DMS53 treated with DMSO at 0.1 percent for 48 hours (cell line): ENCODE data around the gene PMVK.
"Not testable (repeated sequence)": the region's sequence is repeated elsewhere in the genome, so short reads cannot be mapped to it uniquely, and the experiment has no call there.

ENCODE experiments used
- DNase-seq: peaks from one replicate; lab custom pipeline; 2025; ENCODE audit not compliant: unreplicated experiment; lab: John Stamatoyannopoulos, UW

Gene PMVK

DNA sequence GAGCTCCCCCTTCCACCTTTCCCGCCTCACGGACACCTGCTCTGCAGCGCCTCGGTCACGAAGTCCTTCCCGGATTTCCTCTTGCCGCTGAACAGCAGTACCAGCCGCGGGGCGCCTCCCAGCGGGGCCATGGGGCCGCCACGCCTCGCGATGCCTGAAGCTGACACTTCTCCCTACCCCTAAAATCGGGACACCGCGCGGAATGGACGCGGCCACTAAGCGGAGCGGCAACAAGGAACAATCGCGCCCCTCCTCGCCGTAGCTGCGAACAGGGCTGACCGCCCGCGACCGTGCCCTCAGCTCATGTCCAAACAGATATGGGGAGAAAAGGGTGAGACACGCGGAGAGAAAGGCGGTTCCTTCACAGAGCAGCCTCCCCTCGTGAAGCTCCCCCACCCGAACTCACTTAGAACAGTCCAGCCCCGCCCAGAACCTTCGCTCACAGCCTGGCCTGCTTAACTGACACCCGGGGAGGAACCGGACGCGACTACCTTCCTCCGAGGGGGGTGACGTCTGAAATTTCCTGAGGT lies at the start of gene PMVK:
Gene PMVK, minus strand, starts transcription at position 165 of the 530 bp plus-strand sequence. Its CDS starts 34 bp downstream, at position 131.
- peak; percentile 93 for DNase-seq

DNA sequence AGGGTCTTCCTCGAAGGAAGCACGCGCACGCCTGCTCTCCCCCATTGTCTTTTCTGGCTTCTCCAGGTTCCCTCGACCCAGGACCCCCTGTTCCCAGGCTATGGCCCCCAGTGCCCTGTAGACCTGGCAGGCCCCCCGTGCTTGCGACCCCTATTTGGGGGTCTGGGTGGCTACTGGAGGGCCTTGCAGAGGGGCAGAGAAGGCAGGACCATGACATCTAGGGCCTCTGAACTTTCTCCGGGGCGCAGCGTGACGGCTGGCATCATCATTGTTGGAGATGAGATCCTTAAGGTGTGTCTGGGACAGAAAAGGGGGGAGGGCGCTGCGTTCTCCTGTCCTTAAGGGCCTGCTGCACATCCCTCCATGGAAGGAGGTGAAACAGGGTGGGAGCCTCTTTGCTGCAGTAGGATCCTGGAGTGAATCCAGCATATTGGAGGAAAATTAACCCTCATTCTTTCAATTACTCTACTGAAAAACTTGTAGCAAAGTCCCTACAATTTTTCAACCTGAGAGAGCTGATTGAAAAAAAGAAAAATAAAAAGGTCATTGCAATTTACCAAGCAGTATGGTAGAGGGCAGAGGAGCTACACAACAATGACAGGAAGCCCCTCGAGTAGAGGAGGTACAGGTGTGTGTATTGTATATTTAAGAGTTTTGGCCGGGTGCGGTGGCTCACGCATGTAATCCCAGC lies 47.4 kb upstream of the PMVK start:
- no peak for DNase-seq

DNA sequence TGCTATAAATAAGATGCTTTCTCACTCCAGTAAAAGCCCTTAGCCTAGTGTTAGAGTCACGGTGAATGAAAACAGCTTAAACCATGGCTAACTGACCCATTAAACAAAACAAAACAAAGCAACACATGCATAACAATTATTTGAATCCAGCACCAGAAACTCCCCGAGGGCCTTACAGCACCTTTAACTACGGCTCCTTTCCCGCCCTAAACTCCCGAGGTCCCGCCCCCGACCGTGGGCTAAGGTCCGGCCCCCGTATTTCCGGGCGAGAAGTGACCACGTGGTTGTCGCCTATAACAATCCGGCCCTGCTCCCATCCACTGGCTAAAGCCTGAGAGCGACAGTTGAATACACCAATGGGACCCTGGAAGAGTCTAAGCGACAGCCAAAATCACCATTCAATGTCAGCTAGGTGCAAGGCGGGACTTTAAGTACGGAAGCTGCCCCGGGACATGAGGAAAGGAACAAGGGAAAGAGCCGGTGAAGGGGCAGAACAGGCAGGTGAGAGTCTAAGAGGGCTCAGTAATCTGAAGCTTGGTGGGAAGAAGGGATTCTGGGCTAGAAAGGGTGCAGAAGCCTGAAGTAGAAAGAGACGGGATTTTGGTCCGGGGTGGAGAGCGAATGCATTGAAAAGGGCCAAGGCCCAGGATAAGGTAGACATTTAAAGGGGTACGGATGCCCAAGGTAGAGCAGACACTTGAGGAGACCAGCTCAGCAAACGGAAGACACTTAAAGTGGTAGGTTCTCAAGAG lies 46.6 kb upstream of the PMVK start, which contains the start of gene FLAD1:
Gene FLAD1, plus strand, starts transcription at position 448 of the 752 bp plus-strand sequence. CDS start 351 bp downstream, outside the sequence.
- DNase-seq, result peak; percentile 99

DNA sequence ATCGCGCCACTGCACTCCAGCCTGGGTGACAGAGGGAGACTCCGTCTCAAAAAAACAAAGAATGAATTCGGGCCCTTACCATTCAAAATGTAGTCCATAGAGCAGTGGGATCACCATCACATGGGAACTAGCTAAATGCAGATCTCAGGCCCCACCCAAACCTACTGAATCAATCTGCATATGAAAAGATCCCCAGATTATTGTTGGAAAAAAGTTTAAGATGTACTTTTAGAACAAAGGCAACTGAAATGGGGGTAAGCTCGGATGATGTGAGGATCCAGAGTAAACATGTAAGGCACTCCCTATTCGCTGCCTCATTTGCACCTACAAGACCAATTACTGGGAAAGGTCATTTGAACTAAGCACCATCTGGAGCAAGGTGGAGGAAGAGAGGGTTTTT lies 45.8 kb upstream of the PMVK start:
- DNase-seq, result no peak

DNA sequence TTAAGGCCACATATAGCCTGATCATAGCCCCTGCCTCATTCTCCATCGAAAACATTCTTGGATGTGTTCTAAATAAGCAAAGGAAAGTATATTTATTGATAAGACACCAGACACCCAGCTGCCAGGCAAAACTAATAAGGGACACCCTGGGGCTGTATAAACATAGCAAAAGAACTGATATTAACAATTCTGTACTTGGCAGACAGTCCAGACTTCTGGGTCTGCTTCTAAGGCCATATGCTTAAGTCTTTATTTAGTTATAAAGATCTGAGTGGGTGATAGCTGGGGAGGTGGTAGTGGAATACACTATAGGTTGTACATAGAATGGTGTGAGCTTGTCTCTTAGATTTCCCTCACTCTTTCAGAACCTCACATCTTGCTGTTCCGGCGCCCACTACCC lies 41.8 kb upstream of the PMVK start:
- no peak for DNase-seq

DNA sequence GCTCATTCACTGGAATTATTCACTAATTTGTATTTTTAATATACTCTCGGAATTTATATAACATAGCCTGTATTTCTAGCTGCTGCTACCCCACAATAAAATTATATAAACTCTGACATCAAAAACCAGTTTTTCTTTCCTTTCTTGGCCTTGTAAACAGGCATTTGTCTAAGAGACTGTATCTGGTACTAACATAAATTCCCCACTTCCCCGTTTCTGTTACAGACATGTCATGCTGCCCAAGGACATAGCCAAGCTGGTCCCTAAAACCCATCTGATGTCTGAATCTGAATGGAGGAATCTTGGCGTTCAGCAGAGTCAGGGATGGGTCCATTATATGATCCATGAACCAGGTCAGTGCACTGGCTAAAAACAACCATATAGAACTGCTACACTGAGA lies 41.2 kb upstream of the PMVK start:
- not testable (repeated sequence) for DNase-seq

DNA sequence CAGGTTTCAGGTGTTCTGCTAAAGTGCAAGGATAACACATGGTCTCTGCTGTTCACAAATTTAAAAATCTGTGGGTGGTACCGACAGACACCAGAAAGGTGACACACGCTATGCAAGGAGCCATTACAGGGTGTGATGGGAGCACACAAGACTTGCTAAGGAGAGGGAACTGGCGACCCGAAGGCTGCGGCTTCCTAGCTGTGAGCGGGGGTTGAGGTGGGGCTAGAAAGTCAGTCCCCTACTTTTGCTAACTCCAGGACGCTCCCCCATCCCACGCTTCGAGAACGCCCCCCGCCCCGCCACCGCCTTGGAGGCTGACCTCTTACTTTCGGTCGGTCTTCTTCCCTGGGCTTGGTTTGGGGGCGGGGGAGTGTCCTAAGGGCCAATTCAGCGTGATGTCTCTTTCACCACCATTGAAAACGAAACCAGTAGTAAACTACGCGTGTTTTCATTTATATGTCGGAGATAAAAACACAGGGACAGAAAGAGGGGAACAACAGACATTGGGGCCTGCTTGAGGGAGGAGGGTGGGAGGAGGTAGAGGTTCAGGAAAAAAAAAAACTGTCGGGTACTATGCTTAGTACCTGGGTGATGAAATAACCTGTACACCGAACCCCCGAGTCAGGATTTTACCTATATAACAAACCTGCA lies 39.0 kb upstream of the PMVK start:
- no peak for DNase-seq

DNA sequence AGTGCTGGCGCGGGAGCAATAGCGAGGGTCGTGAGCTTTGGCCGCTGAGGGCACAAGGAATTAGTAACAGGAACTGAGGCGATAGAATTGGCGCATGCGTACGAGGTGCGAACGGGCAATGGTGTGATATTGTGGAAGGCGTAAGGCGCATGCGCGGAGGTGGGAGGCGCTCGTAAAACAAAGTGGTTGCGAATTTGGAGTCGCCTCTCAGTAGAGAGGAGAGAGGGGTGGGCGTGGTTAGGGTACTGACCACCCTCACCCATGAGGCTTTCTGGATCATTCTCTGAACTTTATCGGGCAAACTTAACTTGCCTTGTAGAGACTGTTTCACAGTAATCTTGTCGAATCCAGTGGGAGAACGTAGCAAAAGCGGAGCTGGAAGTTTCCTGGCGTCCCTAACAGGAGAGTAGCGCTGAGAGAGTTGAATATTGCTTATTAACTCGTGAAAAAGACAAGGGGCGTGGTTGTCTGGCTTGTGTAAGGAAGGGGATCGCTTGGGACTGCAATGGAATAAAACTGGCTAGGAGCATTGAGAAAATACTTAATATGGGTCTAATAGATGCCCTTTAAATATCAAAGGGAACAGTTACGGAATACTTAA lies 38.4 kb upstream of the PMVK start:
- DNase-seq, result peak; percentile 94

DNA sequence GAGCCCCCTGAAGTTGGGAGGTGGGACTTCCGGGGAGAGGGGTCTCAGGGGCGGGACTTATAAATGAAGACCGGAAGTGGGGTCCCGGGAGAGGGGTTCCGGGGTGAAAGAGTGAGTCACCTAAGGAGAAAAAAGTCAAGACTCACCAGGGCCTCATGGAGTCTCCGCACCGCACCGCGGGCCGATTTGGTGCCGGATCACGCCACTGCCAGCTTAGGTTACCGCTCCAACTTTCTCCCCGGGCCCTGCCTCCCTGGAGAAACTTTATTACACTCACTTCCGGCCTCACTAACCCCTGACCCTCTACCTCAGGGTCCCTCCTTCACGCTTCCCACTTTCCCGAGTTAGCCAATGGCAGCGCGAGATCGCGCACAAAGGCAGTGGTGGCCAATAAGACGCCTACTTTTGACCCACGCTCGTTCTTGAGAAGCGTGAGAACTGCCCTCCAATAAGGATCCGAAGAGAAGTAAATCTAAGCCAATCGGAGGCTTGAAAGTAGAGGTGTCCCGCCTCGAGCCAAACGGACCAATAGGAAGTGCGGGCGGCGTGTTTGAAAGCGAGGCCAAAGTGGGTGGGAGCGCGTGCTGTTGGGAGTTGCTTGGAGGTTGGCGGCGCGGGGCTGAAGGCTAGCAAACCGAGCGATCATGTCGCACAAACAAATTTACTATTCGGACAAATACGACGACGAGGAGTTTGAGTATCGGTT lies 37.7 kb upstream of the PMVK start, which contains the start of gene CKS1B:
Gene CKS1B, plus strand, starts transcription at position 580 of the 706 bp plus-strand sequence. Its CDS starts 65 bp downstream, at position 645.
- DNase-seq, result peak; percentile 99

DNA sequence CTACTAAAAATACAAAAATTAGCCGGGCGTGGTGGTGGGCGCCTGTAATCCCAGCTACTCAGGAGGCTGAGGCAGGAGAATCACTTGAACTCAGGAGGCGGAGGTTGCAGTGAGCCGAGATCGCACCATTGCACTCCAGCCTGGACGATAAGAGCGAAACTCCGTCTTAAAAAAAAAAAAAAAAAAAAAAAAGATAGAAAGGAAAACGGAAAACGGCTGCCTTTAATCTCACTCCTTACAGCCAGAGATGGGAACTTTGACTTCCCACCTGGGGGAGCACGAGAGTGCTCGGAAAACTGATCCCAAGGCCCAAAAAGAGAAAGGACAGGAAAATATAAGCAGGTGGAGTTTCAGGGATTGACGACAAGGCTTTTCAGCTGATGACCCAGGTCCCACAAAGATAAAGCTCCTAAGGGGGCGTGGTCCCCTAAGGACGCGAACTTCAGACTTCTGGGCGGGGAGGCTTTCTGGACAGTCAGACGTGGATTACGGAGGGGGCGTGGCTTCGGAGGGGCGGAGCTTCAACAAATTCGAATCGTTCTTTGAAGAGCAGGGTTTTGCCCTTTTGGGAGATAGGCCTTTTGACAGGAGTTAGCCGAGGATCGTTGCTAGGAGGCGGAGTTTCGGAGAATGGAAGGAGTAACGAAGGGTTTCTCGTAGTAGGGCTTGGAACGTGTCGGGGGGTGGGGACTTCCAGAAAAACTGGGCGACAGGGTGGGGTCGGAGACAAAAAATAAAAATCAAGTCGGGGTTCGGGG lies 37.0 kb upstream of the PMVK start:
- peak; percentile 85 for DNase-seq

DNA sequence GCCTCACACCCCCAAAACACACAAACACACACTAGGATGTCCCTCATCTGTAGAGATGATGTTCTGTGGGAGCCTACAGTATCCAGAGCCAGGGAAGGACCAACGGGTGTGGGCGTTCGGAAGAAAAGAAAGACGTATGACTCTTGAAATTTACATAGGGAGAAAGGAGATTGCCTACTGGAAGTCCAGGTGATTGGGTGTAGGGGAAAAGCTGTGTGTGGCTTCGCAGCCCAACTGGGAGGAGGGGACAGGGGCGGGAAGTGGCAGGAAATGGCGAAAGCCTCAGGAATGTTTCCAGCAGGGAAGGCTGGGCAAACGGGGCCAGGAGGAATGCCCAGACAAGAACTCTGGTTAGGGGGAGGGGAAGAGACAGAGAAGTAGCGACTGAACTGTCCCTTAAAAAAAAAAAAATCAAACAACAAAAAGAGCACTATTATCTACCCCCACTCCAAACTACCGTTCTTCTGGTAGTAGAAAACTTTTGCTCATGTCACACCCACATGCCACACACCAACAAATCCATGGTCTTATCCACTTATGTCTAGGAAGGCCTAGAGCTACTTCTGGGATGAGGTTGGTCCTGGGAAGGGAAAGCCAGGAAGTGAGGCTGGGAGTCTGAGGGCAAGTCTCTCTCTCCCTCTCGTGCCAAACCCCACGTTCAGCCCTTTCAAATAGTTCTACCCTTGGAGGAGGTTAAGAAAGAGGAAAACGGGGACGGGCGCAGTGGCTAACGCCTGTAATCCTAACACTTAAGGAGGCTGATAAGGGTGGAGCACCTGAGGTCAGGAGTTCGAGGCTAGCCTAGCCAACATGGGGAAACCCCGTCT lies 36.2 kb upstream of the PMVK start:
- no peak for DNase-seq

DNA sequence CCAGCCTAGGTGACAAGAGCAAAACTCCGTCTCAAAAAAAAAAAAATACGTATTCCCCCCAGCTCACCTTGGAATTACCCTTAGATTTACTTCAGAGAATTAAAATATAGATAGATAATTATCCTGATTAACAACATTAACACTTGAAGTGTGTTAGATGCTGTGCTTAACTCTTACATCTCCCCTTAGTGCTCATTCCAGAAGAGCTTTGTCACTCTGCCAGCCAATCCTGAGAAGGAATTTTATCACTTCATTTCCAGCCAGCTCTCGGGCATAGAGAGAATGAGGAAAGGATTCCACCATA lies 35.6 kb upstream of the PMVK start:
- no peak for DNase-seq

DNA sequence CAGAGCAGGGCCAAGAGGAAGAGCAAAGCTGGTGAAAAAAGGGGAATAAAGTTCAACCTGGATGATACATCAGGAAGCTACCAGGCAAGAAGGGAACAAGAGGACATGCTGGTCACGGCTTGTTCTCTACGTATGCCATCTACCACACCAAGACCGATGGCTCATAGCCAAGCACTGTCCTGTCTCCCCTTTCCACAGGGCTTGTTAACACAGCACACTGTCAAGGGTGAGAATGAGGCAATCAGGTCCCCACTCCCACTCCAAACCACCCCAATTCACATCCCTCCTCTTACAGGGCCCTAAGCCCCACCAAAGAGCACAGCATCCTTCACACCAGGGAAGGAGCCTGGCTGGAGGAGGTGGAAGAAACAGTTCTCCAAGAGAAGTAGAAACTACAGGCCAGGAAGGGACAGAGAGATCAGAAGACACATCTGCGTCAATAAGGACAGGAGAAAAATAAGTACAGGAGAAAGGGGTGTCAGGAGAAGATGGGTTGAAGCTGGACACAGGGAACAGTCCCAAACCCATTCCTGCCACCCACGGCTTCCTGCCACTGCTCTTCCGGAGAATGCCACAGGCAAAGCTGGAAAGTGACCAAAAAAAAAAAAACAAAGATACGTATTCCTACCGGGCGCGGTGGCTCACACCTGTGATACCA lies 35.0 kb upstream of the PMVK start:
- no peak for DNase-seq

DNA sequence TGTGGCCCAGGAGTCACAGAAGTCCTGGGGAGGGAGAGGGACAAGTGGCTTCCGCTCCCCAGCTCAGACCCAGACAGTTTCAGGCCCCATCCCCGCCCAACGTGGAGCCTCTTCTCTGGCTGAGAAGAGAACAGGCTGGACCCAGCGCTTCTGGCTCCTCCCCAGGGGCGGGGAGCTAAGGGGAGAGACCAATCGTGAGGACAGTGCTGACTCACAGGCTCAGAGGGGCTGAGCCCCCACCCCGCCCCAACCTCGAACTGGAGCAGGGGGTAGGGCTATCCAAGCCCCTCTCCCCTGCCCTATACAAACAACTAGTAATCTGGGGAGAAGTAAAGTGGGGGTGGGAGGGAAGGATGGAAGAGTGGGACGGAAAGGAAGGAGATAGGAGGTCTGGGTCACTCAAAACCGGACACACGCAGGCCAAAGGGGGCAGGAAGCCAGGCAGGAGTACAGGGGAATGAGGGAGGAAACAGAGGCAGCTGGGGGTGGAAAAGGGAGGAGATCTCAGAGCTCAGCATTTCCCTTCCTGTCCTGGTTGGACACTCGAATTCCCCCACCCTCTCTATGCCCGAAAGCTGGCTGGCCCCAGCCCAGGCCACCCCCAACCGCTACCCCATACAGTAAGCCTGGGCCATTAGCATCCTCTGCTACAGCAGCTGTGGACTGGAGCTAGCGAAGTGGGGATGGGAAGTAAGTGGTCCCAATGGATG lies 34.3 kb upstream of the PMVK start, which contains the start of gene SHC1:
Gene SHC1, minus strand, starts transcription at position 117 of the 710 bp plus-strand sequence. CDS start 221 bp downstream, outside the sequence.
- DNase-seq, result no peak

DNA sequence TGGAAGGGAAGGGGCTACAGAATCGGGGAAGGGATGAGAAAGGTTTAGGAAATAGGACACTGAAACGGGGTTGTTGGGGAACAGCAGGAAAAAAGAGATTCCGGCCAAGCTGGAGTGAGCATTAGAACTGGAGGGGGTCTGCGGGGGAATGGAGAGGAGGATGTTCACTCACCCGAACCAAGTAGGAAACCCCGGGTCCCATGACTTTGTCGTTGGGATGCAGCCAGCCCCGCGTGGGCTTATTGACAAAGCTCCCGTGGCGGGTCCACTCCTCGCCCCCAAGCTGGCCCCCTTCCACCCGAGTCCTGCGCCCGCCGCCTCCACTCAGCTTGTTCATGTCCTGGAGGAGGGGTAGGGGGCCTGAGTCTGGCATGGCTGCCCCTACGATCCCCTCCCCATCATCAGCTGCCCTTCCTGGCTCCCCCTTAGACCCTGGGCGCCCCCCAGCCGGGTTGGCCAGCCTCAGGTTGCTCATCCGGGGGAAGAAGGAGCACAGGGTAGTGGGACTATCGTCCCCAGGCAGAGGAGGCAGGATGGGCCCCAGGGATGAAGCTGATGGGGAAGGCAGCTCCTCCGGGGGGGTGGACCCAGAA lies 33.4 kb upstream of the PMVK start:
- no peak for DNase-seq

DNA sequence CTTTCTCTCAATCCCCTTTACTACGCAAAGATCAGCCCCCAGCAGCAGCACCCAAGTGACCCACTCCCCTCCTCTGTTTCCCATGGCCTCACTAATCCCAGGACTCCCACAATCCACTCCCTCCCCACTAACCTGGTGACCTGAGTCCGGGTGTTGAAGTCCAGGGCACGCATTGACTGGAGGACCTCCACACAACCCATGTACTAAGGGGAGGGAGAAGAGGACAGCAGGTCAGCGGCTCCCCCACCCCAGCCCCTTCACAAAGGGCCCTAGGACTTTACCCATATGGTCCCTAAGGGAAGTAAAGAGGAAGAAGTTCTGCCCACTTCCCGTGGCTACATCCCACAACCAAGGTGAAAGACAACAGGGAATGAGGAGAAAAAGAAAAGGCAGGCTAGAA lies 32.7 kb upstream of the PMVK start:
- no peak for DNase-seq

DNA sequence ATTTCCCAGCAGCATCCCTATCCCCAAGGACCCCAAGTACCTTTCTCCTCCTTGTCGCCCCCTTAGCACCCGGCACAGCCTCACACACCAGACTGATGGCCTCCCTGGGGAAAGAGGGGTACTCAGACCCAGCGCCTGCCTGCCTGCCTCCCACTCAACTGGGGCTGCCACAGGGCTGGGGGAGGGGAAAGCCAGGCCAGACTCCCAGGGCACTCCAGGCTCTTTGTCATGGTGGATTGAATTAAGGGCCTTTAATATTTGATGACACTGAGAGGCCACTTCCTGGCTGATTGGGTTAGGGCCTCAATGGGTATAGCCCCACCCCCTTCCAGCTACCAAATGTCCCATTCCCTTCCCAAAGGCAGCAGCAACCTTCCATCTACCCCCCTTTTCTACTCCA lies 32.2 kb upstream of the PMVK start:
- DNase-seq, result no peak
